ENCODE results near the gene FNDC3B.

DNA sequence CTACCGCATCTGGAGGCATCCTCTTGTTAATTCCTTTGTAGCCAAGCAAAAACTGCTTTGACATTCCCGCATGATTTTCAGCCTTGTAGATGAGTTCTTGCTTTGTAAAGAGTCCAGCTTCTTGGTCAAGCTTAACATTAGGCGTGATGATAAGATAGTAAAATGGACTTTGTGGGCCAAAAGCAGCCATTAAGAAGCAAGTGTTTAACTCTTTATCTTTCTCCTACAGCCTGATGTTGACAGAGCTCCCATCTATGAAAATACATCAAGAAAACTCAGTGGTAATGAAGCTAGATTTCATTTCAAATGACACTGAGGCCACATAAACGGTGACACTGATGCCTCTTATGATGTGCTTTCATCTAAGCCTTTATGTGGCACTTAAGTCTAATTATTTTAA, 33.2 kb downstream of the FNDC3B start:
- TF ChIP-seq GATA2 (IDR thresholded peaks at IDR 0.05; ENCODE audit: low read depth, low read length) (no peak), GATA3 (IDR thresholded peaks at IDR 0.05; ENCODE audit: low read depth, low read length) (no peak)
